MM.1S (cell line): ENCODE data around the gene SBF1.

ENCODE experiments used
- DNase-seq: peaks from one replicate; pipeline ENCODE4 v3.0.0-alpha.2; 2015
- H2AFZ ChIP-seq: fragments of 300-600 bp; sonication (generic); 2 replicates; pipeline ENCODE4 v1.6.0; 2016; ENCODE audit warnings: antibody characterized with exemption, low read length
- H3F3A ChIP-seq: fragments of 300-600 bp; sonication (generic); 2 replicates; pipeline ENCODE4 v1.6.1; 2016; ENCODE audit warnings: mild to moderate bottlenecking, antibody characterized with exemption, low read length, moderate library complexity, mixed read lengths; ENCODE audit not compliant: insufficient read depth
- H3K27ac ChIP-seq: fragments of 300-600 bp; sonication (generic); 2 replicates; pipeline ENCODE4 v1.5.1; 2016; ENCODE audit warnings: mild to moderate bottlenecking, low read length
- H3K27me3 ChIP-seq: fragments of 300-600 bp; sonication (generic); replicated peaks from 2 replicates; pipeline ENCODE4 v1.6.0; 2016; ENCODE audit warnings: low read length; ENCODE audit not compliant: insufficient read depth
- H3K36me3 ChIP-seq: fragments of 300-600 bp; sonication (generic); replicated peaks from 2 replicates; pipeline ENCODE4 v1.6.1; 2016; ENCODE audit warnings: mild to moderate bottlenecking, low read length, mixed read lengths; ENCODE audit not compliant: insufficient read depth
- H3K4me1 ChIP-seq: fragments of 300-600 bp; sonication (generic); 2 replicates; pipeline ENCODE4 v1.6.1; 2016; ENCODE audit warnings: low read length, mixed read lengths
- H3K4me2 ChIP-seq: fragments of 300-600 bp; sonication (generic); 2 replicates; pipeline ENCODE4 v1.6.0; 2016; ENCODE audit warnings: low read depth, low read length
- H3K4me3 ChIP-seq: fragments of 300-600 bp; sonication (generic); 2 replicates; pipeline ENCODE4 v1.5.1; 2016; ENCODE audit warnings: low read length, mixed read lengths
- H3K79me2 ChIP-seq: fragments of 300-600 bp; sonication (generic); 2 replicates; pipeline ENCODE4 v1.6.1; 2016; ENCODE audit warnings: mixed run types, low read length, mixed read lengths
- H3K9ac ChIP-seq: fragments of 300-600 bp; sonication (generic); 2 replicates; pipeline ENCODE4 v1.6.1; 2016; ENCODE audit warnings: low read length, mixed read lengths
- H3K9me2 ChIP-seq: fragments of 300-600 bp; sonication (generic); replicated peaks from 2 replicates; pipeline ENCODE4 v1.6.1; 2016; ENCODE audit warnings: mild to moderate bottlenecking, low read length, mixed read lengths; ENCODE audit not compliant: insufficient read depth
- H3K9me3 ChIP-seq: fragments of 300-600 bp; sonication (generic); replicated peaks from 2 replicates; pipeline ENCODE4 v1.6.1; 2016; ENCODE audit warnings: mild to moderate bottlenecking, low read length, mixed read lengths; ENCODE audit not compliant: insufficient read depth
- H4K20me1 ChIP-seq: fragments of 300-600 bp; sonication (generic); 2 replicates; pipeline ENCODE4 v1.6.1; 2016; ENCODE audit warnings: mild to moderate bottlenecking, low read length, moderate library complexity, mixed read lengths; ENCODE audit not compliant: insufficient read depth
- EZH2 ChIP-seq: fragments of 300-600 bp; sonication (generic); optimal IDR thresholded peaks from 2 replicates; pipeline ENCODE3; 2017; ENCODE audit warnings: low read depth, mild to moderate bottlenecking, antibody characterized with exemption, low read length, mixed read lengths
- EZH2phosphoT487 ChIP-seq: fragments of 300-600 bp; sonication (generic); IDR thresholded peaks from 2 replicates; pipeline ENCODE4 v1.6.1; 2018; ENCODE audit warnings: antibody characterized with exemption, low read length
- TF ChIP-seq, protein P1 (sequence below): fragments of 300-600 bp; sonication (generic); IDR thresholded peaks from 2 replicates; pipeline ENCODE4 v1.5.1; 2016; ENCODE audit warnings: antibody characterized with exemption, low read length, mixed read lengths

Gene SBF1

DNA sequence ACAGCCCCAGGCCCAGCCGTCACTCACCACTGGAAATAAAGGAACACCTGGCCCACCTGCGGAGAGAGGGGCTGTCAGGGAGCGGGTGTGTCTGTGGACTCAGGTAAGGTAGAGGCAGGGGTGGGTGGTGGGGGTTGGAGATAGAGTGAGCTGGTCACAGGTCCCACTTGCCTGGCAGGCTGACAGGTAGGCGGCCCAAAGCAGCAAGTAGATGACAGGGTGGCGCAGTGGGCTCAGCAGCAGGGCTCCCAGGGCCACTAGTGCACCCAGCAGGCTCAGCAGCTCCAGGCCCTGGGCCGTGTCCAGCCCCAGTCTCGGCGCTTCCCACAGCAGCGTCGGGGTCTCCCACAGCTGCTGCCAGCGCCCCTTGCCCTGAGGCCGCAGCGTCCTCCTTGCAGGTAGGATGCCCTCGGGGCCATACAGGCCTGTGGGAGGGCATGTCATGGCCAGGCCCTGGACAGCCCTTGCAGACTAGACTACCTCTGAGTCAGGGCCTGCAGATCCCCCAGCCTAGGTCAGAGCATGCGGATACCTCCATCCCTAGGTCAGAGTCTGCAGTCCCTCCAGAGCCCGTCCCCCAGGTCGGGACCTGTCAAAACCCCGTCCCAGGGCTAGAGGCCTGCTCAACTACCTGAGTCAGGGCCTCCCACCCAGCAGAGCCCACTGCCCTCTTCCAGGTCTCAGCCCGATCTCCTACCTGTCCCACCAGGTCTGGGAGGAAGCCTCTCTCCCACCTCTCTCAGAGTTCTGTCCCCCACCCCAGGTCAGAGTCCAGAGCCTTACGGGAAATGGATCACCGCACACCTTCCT lies 32.0 kb upstream of the SBF1 start:
- Histone ChIP-seq H3K27ac (peak overlapping the region; percentile 33; the same call in 1 of the 2 replicates), H3K79me2 (peaks cover 60% of the 10 kb centered on the region), H3K9me3 (no peaks in the 10 kb centered on the region), H3F3A (no peaks in the 10 kb centered on the region), H3K27me3 (no peaks in the 10 kb centered on the region), H3K4me1 (peaks cover 6% of the 10 kb centered on the region), H3K4me2 (peak overlapping the region; percentile 94), H2AFZ (peak overlapping the region; percentile 92), H3K4me3 (peak overlapping the region; percentile 89), H3K9me2 (no peaks in the 10 kb centered on the region), H4K20me1 (no peaks in the 10 kb centered on the region), H3K36me3 (no peaks in the 10 kb centered on the region), H3K9ac (peak overlapping the region; percentile 87)
- no peak for TF ChIP-seq EZH2
- TF ChIP-seq EZH2phosphoT487: no peak
- TF ChIP-seq, protein P1, sequence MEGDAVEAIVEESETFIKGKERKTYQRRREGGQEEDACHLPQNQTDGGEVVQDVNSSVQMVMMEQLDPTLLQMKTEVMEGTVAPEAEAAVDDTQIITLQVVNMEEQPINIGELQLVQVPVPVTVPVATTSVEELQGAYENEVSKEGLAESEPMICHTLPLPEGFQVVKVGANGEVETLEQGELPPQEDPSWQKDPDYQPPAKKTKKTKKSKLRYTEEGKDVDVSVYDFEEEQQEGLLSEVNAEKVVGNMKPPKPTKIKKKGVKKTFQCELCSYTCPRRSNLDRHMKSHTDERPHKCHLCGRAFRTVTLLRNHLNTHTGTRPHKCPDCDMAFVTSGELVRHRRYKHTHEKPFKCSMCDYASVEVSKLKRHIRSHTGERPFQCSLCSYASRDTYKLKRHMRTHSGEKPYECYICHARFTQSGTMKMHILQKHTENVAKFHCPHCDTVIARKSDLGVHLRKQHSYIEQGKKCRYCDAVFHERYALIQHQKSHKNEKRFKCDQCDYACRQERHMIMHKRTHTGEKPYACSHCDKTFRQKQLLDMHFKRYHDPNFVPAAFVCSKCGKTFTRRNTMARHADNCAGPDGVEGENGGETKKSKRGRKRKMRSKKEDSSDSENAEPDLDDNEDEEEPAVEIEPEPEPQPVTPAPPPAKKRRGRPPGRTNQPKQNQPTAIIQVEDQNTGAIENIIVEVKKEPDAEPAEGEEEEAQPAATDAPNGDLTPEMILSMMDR: no peak
- no peak for DNase-seq

DNA sequence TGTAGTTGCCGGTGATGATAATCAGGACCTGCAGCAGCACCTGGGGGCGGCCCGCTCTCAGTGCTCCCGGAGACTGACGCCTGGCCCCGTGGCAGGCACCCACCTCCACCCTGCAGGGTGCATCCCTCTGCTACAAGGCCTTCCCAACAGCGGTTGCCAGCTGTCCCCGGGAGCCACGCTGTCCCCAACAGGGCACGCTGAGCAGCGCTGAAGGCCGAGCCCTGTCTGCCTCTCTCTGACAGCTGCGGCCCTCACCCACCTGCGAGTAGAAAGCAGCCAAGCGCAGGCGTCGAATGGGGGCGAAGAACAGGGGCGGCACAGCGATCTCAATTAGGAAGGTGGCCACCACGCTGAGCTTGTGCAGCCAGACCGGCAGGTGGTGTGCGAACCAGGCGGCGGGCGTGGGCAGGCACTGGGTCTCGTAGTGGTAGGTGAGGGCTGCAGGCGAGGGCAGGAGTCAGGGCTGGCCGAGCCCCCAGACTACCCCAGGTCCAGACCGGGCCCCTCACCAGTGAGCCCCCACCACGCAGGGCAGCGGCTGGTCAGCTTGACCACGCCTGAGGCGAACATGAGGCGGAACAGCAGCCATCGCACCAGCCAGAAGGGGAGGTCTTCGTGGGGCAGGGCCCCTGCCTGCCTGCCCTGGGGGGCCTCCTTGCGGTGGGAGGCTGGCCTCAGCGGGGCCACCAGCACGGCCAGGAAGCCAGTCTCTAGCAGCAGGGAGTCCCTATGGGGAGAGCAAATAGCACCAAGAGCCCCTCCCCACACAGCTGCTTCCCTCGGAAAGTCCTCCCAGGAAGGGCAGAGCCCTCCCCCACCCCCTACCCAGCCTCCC lies 31.2 kb upstream of the SBF1 start:
- Histone ChIP-seq H3K4me2 (peak overlapping the region; percentile 94), H3K36me3 (no peaks in the 10 kb centered on the region), H3K27ac (no peak overlapping the region), H3K79me2 (peaks cover 56% of the 10 kb centered on the region), H3K9me2 (no peaks in the 10 kb centered on the region), H3K27me3 (no peaks in the 10 kb centered on the region), H4K20me1 (no peaks in the 10 kb centered on the region), H3K4me3 (peak overlapping the region; percentile 89), H3K4me1 (peaks cover 6% of the 10 kb centered on the region), H3F3A (no peaks in the 10 kb centered on the region), H2AFZ (no peak overlapping the region), H3K9ac (peak overlapping the region; percentile 87; the same call in 1 of the 2 replicates), H3K9me3 (no peaks in the 10 kb centered on the region)
- no peak for TF ChIP-seq EZH2
- TF ChIP-seq EZH2phosphoT487: no peak
- TF ChIP-seq, protein P1: no peak
- no peak for DNase-seq

DNA sequence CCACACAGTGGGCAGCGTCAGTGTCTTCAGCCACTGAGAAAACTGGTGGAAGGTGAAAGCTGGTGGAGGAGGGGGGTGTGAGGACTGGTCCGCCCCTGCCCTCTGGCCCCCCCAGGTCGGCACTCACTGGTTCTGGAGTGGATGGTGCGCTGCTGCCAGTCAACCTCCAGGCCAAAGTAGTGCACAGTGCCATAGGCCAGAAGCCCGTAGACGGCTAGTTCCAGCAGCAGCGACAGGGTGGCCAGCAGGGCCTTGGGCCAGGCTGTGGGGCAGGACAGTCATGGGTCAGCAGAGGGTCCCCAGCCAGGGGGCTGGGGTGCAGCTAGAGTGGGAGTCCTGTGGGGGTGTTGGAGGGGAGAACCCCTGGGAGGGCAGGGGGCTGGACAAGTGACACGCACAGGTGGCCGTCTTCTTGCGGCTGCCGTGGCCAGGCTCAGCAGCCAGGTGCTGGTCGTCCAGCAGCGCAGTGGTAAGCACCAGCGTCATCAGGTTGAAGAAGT lies 30.5 kb upstream of the SBF1 start:
- no peak overlapping the region for H3K4me2 ChIP-seq
- H3K9ac ChIP-seq: no peak overlapping the region
- H3K79me2 ChIP-seq: peaks cover 49% of the 10 kb centered on the region
- H3K9me3 ChIP-seq: no peaks in the 10 kb centered on the region
- H3K27ac ChIP-seq: no peak overlapping the region
- no peaks in the 10 kb centered on the region for H3K36me3 ChIP-seq
- H3K9me2 ChIP-seq: no peaks in the 10 kb centered on the region
- H3K27me3 ChIP-seq: no peaks in the 10 kb centered on the region
- H2AFZ ChIP-seq: no peak overlapping the region
- TF ChIP-seq EZH2phosphoT487 (no peak), EZH2 (no peak)
- TF ChIP-seq, protein P1: no peak
- peaks cover 6% of the 10 kb centered on the region for H3K4me1 ChIP-seq
- no peaks in the 10 kb centered on the region for H3F3A ChIP-seq
- H3K4me3 ChIP-seq: no peak overlapping the region
- DNase-seq: no peak
- H4K20me1 ChIP-seq: no peaks in the 10 kb centered on the region
